HG02885 (cell line): ENCODE data around the gene AIG1.
"Not testable (repeated sequence)": the region's sequence is repeated elsewhere in the genome, so short reads cannot be mapped to it uniquely, and the experiment has no call there.

Experiments used
- ATAC-seq: cut with Tn5 transposase; IDR thresholded peaks from one replicate; pipeline ENCODE4 v1.9.1; 2021; ENCODE audit warnings: mild to moderate bottlenecking; ENCODE audit not compliant: unreplicated experiment, poor library complexity

The AIG1 gene

GRCh38 chr6:143339223-143339622, 278.5 kb downstream of the AIG1 start:
- ATAC-seq: no peak

GRCh38 chr6:143345477-143345876, 284.8 kb downstream of the AIG1 start:
- not testable (repeated sequence) for ATAC-seq

GRCh38 chr6:143346004-143346403, 285.3 kb downstream of the AIG1 start:
- no peak for ATAC-seq

GRCh38 chr6:143348531-143348930, 287.8 kb downstream of the AIG1 start:
- no peak for ATAC-seq

GRCh38 chr6:143349530-143349929, 288.8 kb downstream of the AIG1 start:
- no peak for ATAC-seq

- ATAC-seq: no peak
These were observed 295.6 kb downstream of the AIG1 start for GRCh38 chr6:143356101-143356880.

- no peak for ATAC-seq
These were observed 296.5 kb downstream of the AIG1 start for GRCh38 chr6:143357152-143357551.

- ATAC-seq: no peak
These were observed 297.0 kb downstream of the AIG1 start for GRCh38 chr6:143357561-143358255.

- no peak for ATAC-seq
These were observed 301.0 kb downstream of the AIG1 start for GRCh38 chr6:143361536-143362191.

GRCh38 chr6:143362192-143362558, 301.5 kb downstream of the AIG1 start:
- ATAC-seq: no peak

GRCh38 chr6:143363299-143363698, 302.6 kb downstream of the AIG1 start:
- ATAC-seq: no peak

- ATAC-seq: peak; percentile 99
These were observed 307.7 kb downstream of the AIG1 start for GRCh38 chr6:143368426-143368825.

GRCh38 chr6:143369971-143370370, 309.3 kb downstream of the AIG1 start:
- no peak for ATAC-seq

GRCh38 chr6:143370812-143371370, 310.2 kb downstream of the AIG1 start:
- ATAC-seq: no peak

GRCh38 chr6:143372199-143372882, 311.7 kb downstream of the AIG1 start:
- no peak for ATAC-seq

- ATAC-seq: peak; percentile 60
These were observed 313.3 kb downstream of the AIG1 start for GRCh38 chr6:143374014-143374413.

- ATAC-seq: no peak
These were observed 314.4 kb downstream of the AIG1 start for GRCh38 chr6:143375022-143375585.

- ATAC-seq: no peak
These were observed 315.7 kb downstream of the AIG1 start for GRCh38 chr6:143376375-143376774.

GRCh38 chr6:143376861-143377260, 316.2 kb downstream of the AIG1 start:
- no peak for ATAC-seq

GRCh38 chr6:143385636-143386035, 324.9 kb downstream of the AIG1 start:
- ATAC-seq: no peak
